Sigmoid colon (tissue), 7 donors: ENCODE results near the gene INTS2. TPM values are rescaled to one million over a fixed set of nuclear protein-coding genes. Genes with fewer than 3 reads are reported as not detected.

Source experiments
- DNase-seq: peaks from one replicate; pipeline ENCODE4 v3.0.0-alpha.2; 2019
- H3K27ac ChIP-seq, 4 donors: fragments of 200-600 bp; sonication (generic); one replicate each; pipeline ENCODE4 v1.5.1; 2016 to 2019; ENCODE audit warnings: mild to moderate bottlenecking in 1 of 4
- H3K27me3 ChIP-seq, 3 donors: fragments of 200-600 bp; sonication (generic); one replicate each; pipeline ENCODE4 v1.5.1; 2019; ENCODE audit warnings: mild to moderate bottlenecking in 1 of 3
- H3K36me3 ChIP-seq, 4 donors: fragments of 200-600 bp; sonication (generic); one replicate each; pipeline ENCODE4 v1.5.1; 2016 to 2019
- H3K4me1 ChIP-seq, 4 donors: fragments of 200-600 bp; sonication (generic); one replicate each; pipeline ENCODE4 v1.5.1; 2017 to 2019
- H3K4me3 ChIP-seq, 4 donors: fragments of 200-600 bp; sonication (generic); one replicate each; pipeline ENCODE4 v1.5.1; 2017 to 2019; ENCODE audit warnings: mild to moderate bottlenecking in 2 of 4, moderate library complexity in 1 of 4
- H3K9me3 ChIP-seq, 4 donors: fragments of 200-600 bp in 3 of 4; sonication (generic) in 3 of 4; one replicate each; pipeline versions ENCODE4 v1.5.1 to v1.6.1; 2013 to 2019
- EP300 ChIP-seq, 4 donors: sonication (generic); formaldehyde crosslinking; IDR thresholded peaks; one replicate each; pipeline ENCODE4 v1.6.1; 2017; ENCODE audit warnings: antibody characterized with exemption in 4 of 4
- POLR2A ChIP-seq, 2 donors: fragments of 450-650 bp; IDR thresholded peaks; one replicate each; pipeline ENCODE4 v1.6.1; 2016; ENCODE audit warnings: antibody characterized with exemption in 2 of 2, mild to moderate bottlenecking in 2 of 2, moderate library complexity in 2 of 2
- POLR2AphosphoS5 ChIP-seq, 4 donors: sonication (generic); formaldehyde crosslinking; IDR thresholded peaks; one replicate each; pipeline ENCODE4 v1.6.1; 2017; ENCODE audit warnings: antibody characterized with exemption in 4 of 4
- WGBS, 2 donors: extraction: QIAGEN DNeasy Blood & Tissue Kit; methylation state at CpG; one replicate each; pipeline ENCODE4 v1.1.7; 2013; 5-methylcytosine and 5-hydroxymethylcytosine counted together
- intact Hi-C: fragments of 100-400 bp; cut with DNase I; formaldehyde crosslinking; loops from one replicate; pipeline ENCODE4 v1.15.1; 2023
- polyA plus RNA-seq, 3 donors: library from polyadenylated mRNA; stranded (reverse); fragments of 200-250 nt; gene quantifications; one replicate each; pipeline ENCODE4 v1.2.3, GENCODE V29; 2013
- total RNA-seq, 4 donors: library from RNA; depleted of rRNA; stranded (reverse); fragments of >200 nt; gene quantifications; one replicate each; pipeline ENCODE4 v1.1.0, GENCODE V29; 2016
- TF ChIP-seq, protein P1 (sequence below), 4 experiments: fragments of 450-650 bp in 3 of 4; fragments of 200-600 bp in 1 of 4; IDR thresholded peaks; one replicate each; pipeline ENCODE4 v1.5.1; 2016 to 2019; ENCODE audit warnings: antibody characterized with exemption in 4 of 4, mild to moderate bottlenecking in 3 of 4, moderate library complexity in 2 of 4
- donor health status: healthy with polysubstance abuse.
- donor health status: Bipolar disorder and iron deficiency.
- donor health status: healthy.

INTS2 gene
- total and polyA plus RNA-seq, 7 donors: 0.60 to 15.3 (median 7.2) TPM

DNA sequence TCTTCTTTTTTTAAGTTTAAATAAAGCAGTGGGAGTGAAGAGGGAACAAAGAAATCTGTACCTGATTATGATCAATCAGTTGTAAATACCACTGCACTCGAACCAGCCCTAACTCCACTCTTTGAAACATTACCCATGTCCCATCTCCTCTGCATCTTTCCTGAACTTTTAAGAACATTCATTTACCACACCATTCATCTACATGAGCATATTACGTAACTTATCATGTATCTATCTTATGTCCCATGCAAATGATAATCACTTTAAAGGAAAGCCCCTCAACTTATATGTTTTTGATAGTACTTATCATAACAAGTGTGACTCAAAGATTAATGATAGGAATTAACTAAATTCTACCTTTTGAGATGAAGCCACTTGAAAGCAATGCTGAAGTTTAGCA, 53.7 kb downstream of the INTS2 start:
- WGBS, 2 donors: 92 to 94% methylated on average over 2 of the region's 2 CpGs
- no peak for DNase-seq

DNA sequence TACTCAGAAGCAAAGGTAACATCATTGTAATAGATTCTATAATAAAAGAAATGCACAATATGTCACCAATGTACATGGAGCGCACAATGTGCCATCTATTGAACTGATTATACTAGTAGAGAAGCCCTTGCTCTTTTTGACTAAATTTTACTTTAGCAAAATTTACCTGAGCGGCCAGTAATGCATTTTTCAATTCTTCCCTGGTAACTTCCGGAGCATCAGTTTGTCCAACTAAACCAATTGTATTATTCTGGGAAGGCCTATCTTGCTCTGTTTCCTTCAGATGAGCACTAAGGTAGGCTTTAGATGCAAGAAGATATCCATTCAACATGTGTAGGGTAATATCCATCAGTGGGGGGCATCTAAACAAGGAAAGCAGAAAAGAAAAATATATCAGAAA, 55.7 kb downstream of the INTS2 start:
- no peak for DNase-seq
- TF ChIP-seq EP300 (IDR thresholded peaks at IDR 0.05): no peak
- no peak for TF ChIP-seq POLR2A (IDR thresholded peaks at IDR 0.05)
- no peak for TF ChIP-seq POLR2AphosphoS5 (IDR thresholded peaks at IDR 0.05)
- TF ChIP-seq, protein P1, sequence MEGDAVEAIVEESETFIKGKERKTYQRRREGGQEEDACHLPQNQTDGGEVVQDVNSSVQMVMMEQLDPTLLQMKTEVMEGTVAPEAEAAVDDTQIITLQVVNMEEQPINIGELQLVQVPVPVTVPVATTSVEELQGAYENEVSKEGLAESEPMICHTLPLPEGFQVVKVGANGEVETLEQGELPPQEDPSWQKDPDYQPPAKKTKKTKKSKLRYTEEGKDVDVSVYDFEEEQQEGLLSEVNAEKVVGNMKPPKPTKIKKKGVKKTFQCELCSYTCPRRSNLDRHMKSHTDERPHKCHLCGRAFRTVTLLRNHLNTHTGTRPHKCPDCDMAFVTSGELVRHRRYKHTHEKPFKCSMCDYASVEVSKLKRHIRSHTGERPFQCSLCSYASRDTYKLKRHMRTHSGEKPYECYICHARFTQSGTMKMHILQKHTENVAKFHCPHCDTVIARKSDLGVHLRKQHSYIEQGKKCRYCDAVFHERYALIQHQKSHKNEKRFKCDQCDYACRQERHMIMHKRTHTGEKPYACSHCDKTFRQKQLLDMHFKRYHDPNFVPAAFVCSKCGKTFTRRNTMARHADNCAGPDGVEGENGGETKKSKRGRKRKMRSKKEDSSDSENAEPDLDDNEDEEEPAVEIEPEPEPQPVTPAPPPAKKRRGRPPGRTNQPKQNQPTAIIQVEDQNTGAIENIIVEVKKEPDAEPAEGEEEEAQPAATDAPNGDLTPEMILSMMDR (IDR thresholded peaks at IDR 0.05): no peak
- Histone ChIP-seq H3K36me3 (peaks cover 0 to 76% (median 8%) of the 10 kb centered on the region in 4 donors), H3K4me1 (no peaks in the 10 kb centered on the region), H3K27ac (no peak overlapping the region), H3K27me3 (no peaks in the 10 kb centered on the region), H3K9me3 (no peaks in the 10 kb centered on the region), H3K4me3 (no peak overlapping the region)
- intact Hi-C loops: no loop called here
- WGBS, 2 donors: 95 to 97% methylated on average over 3 of the region's 3 CpGs

More for the DNA sequence above, 53.7 kb downstream of the INTS2 start:
- Histone ChIP-seq H3K27ac (no peak overlapping the region), H3K4me1 (no peaks in the 10 kb centered on the region), H3K27me3 (no peaks in the 10 kb centered on the region), H3K4me3 (no peak overlapping the region), H3K9me3 (no peaks in the 10 kb centered on the region), H3K36me3 (peaks cover 0 to 73% (median 6%) of the 10 kb centered on the region in 4 donors)
- TF ChIP-seq POLR2AphosphoS5 (IDR thresholded peaks at IDR 0.05) (no peak), EP300 (IDR thresholded peaks at IDR 0.05) (no peak)
- intact Hi-C loops: no loop called here

DNA sequence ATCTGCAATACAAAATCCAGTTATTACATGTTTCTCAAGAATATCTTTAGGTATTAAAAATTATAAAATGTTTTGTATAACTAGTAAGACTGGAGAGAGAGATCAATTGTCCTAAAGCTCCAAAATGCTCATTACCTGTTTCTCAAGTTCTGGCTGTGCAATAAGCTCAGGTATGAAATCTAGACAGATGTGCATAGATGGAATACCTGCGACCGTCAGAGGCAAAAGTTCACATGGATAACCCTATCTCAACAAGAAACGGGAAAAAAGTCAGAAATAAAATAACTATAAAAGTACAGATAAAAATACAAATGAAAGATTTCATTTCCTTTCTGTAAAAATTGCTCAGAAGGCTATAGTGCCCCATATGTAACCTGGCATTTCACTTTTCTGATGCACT, 58.6 kb downstream of the INTS2 start:
- Histone ChIP-seq H3K27ac (no peak overlapping the region), H3K9me3 (no peaks in the 10 kb centered on the region), H3K27me3 (no peaks in the 10 kb centered on the region), H3K4me1 (peaks cover 0 to 2% (median 0%) of the 10 kb centered on the region in 4 donors), H3K36me3 (peaks cover 0 to 61% (median 8%) of the 10 kb centered on the region in 4 donors), H3K4me3 (no peak overlapping the region)
- 91 to 94% methylated on average over 3 of the region's 3 CpGs for WGBS, 2 donors
- no peak for DNase-seq
- intact Hi-C loops: loop anchor here (10.0 kb wide), 1 partner anchor 454 kb away; no protein-coding TSS in a partner anchor
- TF ChIP-seq POLR2AphosphoS5 (IDR thresholded peaks at IDR 0.05) (no peak), EP300 (IDR thresholded peaks at IDR 0.05) (no peak), POLR2A (IDR thresholded peaks at IDR 0.05) (no peak)
- TF ChIP-seq, protein P1 (IDR thresholded peaks at IDR 0.05): no peak

DNA sequence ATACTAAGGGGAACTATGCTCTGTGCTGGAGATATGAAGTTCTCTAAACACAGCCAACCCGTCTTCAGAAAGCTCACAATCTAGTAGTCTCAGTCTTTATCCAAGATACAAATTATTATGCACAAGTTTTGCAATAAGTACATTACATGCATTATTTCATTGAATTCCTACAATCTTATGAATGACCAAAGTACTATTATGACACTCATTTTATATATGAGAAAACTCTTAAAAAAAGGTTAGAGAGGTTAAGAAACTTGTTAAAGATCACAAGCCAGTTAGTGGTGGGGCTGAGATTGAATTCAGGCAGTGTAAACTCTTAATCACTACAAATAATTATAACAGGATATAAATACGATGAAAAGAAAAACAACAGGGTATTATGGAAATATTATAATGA, 59.7 kb downstream of the INTS2 start:
- no peaks in the 10 kb centered on the region for H3K27me3 ChIP-seq
- DNase-seq: no peak
- intact Hi-C loops: loop anchor here (10.0 kb wide), 1 partner anchor 453 kb away; no protein-coding TSS in a partner anchor
- WGBS, 2 donors: 92 to 94% methylated on average over 2 of the region's 2 CpGs
- TF ChIP-seq, protein P1 (IDR thresholded peaks at IDR 0.05): no peak
- TF ChIP-seq POLR2AphosphoS5 (IDR thresholded peaks at IDR 0.05) (no peak), EP300 (IDR thresholded peaks at IDR 0.05) (no peak), POLR2A (IDR thresholded peaks at IDR 0.05) (no peak)
- no peak overlapping the region for H3K27ac ChIP-seq
- H3K9me3 ChIP-seq: no peaks in the 10 kb centered on the region
- peaks cover 0 to 5% (median 0%) of the 10 kb centered on the region in 4 donors for H3K4me1 ChIP-seq
- peaks cover 0 to 61% (median 8%) of the 10 kb centered on the region in 4 donors for H3K36me3 ChIP-seq
- no peak overlapping the region for H3K4me3 ChIP-seq

DNA sequence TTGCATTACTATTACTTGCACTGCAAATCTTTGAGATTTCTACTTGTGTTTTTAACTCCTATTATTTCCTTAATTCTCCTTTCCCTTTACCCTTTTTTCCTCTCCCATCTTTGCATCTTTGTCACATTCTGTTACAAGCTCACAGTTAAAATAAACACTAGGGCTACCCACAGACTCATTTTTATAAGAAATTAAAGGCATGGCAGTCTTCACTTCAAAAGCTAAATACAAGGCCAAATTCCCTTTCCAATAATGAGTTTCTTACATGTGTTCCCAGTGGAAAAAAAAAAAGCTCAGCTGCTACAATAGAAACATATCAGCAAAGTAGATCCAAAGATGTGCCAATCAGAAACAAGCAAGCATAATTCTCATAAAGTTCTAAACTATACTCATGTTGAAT, 60.7 kb downstream of the INTS2 start:
- no peak for DNase-seq
- peaks cover 0 to 12% (median 5%) of the 10 kb centered on the region in 4 donors for H3K4me1 ChIP-seq
- intact Hi-C loops: loop anchor here (10.0 kb wide), 1 partner anchor 452 kb away; no protein-coding TSS in a partner anchor
- no peak overlapping the region for H3K4me3 ChIP-seq
- peaks cover 0 to 56% (median 6%) of the 10 kb centered on the region in 4 donors for H3K36me3 ChIP-seq
- no peaks in the 10 kb centered on the region for H3K9me3 ChIP-seq
- H3K27me3 ChIP-seq: no peaks in the 10 kb centered on the region
- TF ChIP-seq POLR2AphosphoS5 (IDR thresholded peaks at IDR 0.05) (no peak), EP300 (IDR thresholded peaks at IDR 0.05) (no peak), POLR2A (IDR thresholded peaks at IDR 0.05) (no peak)
- TF ChIP-seq, protein P1 (IDR thresholded peaks at IDR 0.05): no peak
- no peak overlapping the region for H3K27ac ChIP-seq
